ENCODE results near the gene ECT2L.
"Not testable (repeated sequence)": the region's sequence is repeated elsewhere in the genome, so short reads cannot be mapped to it uniquely, and the experiment has no call there.

ECT2L gene

DNA sequence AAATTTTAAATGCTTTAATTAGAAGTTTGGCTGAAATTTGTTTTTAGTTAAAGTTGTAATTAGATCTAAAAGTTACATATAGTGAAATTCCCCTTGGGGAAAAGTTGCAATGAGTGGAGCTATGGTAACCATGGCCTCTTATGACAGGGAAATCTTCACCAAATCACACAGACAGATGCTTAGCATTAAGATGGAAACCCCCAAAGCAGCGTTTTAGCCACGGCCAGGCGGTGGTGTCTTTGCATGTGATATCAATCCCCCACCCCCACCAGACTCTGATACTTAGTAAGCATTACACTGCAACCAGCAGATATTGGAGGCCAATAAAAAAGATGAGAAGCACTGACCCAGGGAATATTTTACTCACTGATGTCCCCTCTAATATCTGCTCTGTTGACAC is 116.4 kb downstream of the ECT2L start:
- H3K27me3 Mint-ChIP-seq, result no peaks in the 10 kb centered on the region
- no peaks in the 10 kb centered on the region for H3K9me3 Mint-ChIP-seq
- no peak overlapping the region for H3K27ac Mint-ChIP-seq
- H3K4me3 Mint-ChIP-seq, result no peak overlapping the region
- H3K36me3 Mint-ChIP-seq (ENCODE audit: low read depth), result peaks cover 89% of the 10 kb centered on the region
- no peaks in the 10 kb centered on the region for H3K4me1 Mint-ChIP-seq (ENCODE audit: low read depth)
- DNase-seq, result no peak

DNA sequence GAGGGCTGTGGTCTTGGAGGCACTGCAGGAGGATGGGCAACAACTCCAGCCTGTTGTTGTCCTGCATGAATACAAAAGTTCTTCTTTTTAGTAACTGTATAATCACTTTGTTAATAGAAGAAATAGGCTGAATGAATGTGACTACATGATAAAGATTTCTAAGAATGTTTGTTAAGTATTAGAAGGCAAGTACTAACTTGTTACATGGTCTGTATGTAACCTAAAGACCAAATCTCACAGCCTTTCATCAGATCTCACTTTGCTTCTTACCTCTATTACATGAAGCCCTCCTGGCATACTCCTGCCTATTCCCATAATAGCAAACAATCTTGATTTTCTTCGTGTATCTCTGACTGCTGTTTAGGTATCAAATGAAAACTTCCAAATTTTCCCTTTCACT is 118.8 kb downstream of the ECT2L start:
- Mint-ChIP-seq H3K27me3 (no peaks in the 10 kb centered on the region), H3K27ac (no peak overlapping the region), H3K4me3 (no peak overlapping the region), H3K9me3 (no peaks in the 10 kb centered on the region), H3K4me1 (ENCODE audit: low read depth) (no peaks in the 10 kb centered on the region), H3K36me3 (ENCODE audit: low read depth) (peaks cover 82% of the 10 kb centered on the region)
- no peak for DNase-seq

GRCh38 chr6:138920906-138921305 is 125.0 kb downstream of the ECT2L start:
- Mint-ChIP-seq H3K9me3 (no peaks in the 10 kb centered on the region), H3K27ac (no peak overlapping the region), H3K36me3 (ENCODE audit: low read depth) (peaks cover 69% of the 10 kb centered on the region), H3K4me1 (ENCODE audit: low read depth) (peaks cover 3% of the 10 kb centered on the region), H3K4me3 (no peak overlapping the region), H3K27me3 (no peaks in the 10 kb centered on the region)
- DNase-seq, result no peak

DNA sequence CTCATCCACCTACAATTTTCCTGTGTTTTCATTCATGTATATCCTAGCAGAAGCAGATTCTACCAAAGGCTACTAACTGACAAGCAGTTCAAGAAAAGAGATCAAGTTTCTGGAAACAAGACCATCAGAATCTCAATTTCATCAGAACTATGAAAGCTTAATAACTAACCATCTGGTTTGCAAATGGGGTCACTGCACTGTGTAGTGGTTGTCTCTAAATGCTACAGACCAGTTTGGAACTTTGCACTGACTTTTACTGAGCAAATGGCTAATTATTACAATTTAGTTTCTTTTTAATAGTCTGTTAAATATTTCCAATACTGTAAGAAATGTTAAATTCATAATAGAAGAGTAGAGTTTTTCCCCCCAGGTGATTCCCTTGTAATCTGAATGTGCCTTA is 127.7 kb downstream of the ECT2L start:
- no peaks in the 10 kb centered on the region for H3K9me3 Mint-ChIP-seq
- no peak overlapping the region for H3K27ac Mint-ChIP-seq
- DNase-seq, result no peak
- H3K27me3 Mint-ChIP-seq, result no peaks in the 10 kb centered on the region
- peaks cover 3% of the 10 kb centered on the region for H3K4me1 Mint-ChIP-seq (ENCODE audit: low read depth)
- peaks cover 76% of the 10 kb centered on the region for H3K36me3 Mint-ChIP-seq (ENCODE audit: low read depth)
- no peak overlapping the region for H3K4me3 Mint-ChIP-seq

- Mint-ChIP-seq H3K36me3 (ENCODE audit: low read depth) (peaks cover 75% of the 10 kb centered on the region), H3K9me3 (no peaks in the 10 kb centered on the region), H3K27ac (no peak overlapping the region), H3K4me3 (no peak overlapping the region), H3K4me1 (ENCODE audit: low read depth) (peaks cover 3% of the 10 kb centered on the region), H3K27me3 (no peaks in the 10 kb centered on the region)
- DNase-seq, result no peak
These were observed 129.9 kb downstream of the ECT2L start for GRCh38 chr6:138925806-138926205.

DNA sequence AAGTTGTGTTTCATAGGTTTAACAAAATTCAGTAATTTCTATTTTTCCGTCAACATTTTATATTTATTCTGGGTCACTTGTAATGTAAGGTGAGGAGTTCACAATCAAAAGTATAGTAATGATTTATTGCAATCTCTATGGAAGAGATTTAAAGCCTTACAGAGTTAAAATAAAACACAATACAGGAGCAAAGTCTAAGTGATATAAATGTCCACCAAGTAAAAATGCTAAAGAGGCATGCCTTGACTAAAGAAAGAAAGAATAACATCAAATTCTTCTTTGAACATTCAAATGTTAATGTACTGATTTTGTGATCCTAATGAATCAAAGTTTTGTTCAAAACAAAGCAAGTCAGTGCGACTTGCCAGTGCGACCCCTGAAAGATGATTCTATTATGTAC is 130.7 kb downstream of the ECT2L start:
- H3K27ac Mint-ChIP-seq, result no peak overlapping the region
- H3K9me3 Mint-ChIP-seq, result no peaks in the 10 kb centered on the region
- H3K36me3 Mint-ChIP-seq (ENCODE audit: low read depth), result peaks cover 78% of the 10 kb centered on the region
- H3K27me3 Mint-ChIP-seq, result no peaks in the 10 kb centered on the region
- no peak overlapping the region for H3K4me3 Mint-ChIP-seq
- no peak for DNase-seq
- H3K4me1 Mint-ChIP-seq (ENCODE audit: low read depth), result peaks cover 3% of the 10 kb centered on the region

- H3K36me3 Mint-ChIP-seq (ENCODE audit: low read depth), result peaks cover 77% of the 10 kb centered on the region
- peaks cover 13% of the 10 kb centered on the region for H3K4me1 Mint-ChIP-seq (ENCODE audit: low read depth)
- no peak overlapping the region for H3K27ac Mint-ChIP-seq
- no peak overlapping the region for H3K4me3 Mint-ChIP-seq
- peaks cover under 1% of the 10 kb centered on the region for H3K9me3 Mint-ChIP-seq
- H3K27me3 Mint-ChIP-seq, result no peaks in the 10 kb centered on the region
- DNase-seq, result no peak
These were observed 135.8 kb downstream of the ECT2L start for GRCh38 chr6:138931660-138932059.

- H3K27me3 Mint-ChIP-seq, H3K27ac Mint-ChIP-seq, DNase-seq, H3K9me3 Mint-ChIP-seq, H3K4me3 Mint-ChIP-seq: not testable (repeated sequence)
- peaks cover 10% of the 10 kb centered on the region for H3K4me1 Mint-ChIP-seq (ENCODE audit: low read depth)
- peaks cover 83% of the 10 kb centered on the region for H3K36me3 Mint-ChIP-seq (ENCODE audit: low read depth)
These were observed 141.0 kb downstream of the ECT2L start for GRCh38 chr6:138936873-138937272.

GRCh38 chr6:138943089-138943625 is 147.3 kb downstream of the ECT2L start:
- no peak for DNase-seq
- Mint-ChIP-seq H3K27me3 (no peaks in the 10 kb centered on the region), H3K4me1 (ENCODE audit: low read depth) (peaks cover 38% of the 10 kb centered on the region), H3K36me3 (ENCODE audit: low read depth) (peaks cover 92% of the 10 kb centered on the region), H3K9me3 (no peaks in the 10 kb centered on the region), H3K27ac (no peak overlapping the region), H3K4me3 (no peak overlapping the region)

DNA sequence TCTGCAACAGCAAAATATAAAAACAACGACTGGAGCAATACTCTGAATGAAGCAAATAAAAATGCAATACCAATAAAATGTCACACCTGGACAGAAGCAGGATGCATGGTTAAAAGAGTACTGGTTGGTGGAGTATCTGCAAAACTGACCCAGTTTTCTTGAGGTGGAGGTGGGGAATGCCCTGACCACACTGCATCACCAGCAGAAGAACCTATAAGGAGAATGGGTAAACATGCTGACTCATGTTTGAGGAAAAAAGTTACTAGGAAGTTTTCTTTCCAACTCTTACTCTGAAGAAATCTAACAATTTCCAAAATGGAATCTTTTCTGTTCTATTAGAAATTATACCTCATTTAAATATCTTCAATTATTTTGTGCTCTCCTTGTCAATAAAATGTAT is 148.5 kb downstream of the ECT2L start:
- Mint-ChIP-seq H3K36me3 (ENCODE audit: low read depth) (peaks cover 82% of the 10 kb centered on the region), H3K4me1 (ENCODE audit: low read depth) (peaks cover 49% of the 10 kb centered on the region), H3K27ac (peak overlapping the region; percentile 47), H3K4me3 (no peak overlapping the region), H3K27me3 (no peaks in the 10 kb centered on the region), H3K9me3 (no peaks in the 10 kb centered on the region)
- no peak for DNase-seq

DNA sequence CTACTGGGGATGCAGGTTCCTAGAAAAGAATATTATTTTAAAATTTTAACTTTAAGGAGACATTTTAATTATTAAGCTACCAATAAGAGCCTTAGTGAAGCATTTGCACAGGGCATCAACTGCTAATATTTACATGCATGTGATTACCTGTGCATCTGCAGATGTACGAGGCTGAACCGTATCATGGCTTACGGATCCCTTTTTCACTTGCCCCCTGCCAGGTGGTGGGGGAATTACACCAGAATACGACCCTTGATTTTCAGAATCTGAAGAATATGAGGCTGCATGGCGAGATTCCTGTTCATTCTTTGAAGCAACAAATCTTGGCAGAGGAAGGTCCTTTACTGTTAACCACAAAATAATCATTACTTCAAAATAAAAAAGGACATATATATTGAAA is 149.5 kb downstream of the ECT2L start:
- Mint-ChIP-seq H3K36me3 (ENCODE audit: low read depth) (peaks cover 73% of the 10 kb centered on the region), H3K4me3 (no peak overlapping the region), H3K27me3 (no peaks in the 10 kb centered on the region), H3K4me1 (ENCODE audit: low read depth) (peaks cover 54% of the 10 kb centered on the region), H3K9me3 (no peaks in the 10 kb centered on the region), H3K27ac (no peak overlapping the region)
- no peak for DNase-seq

- no peak for DNase-seq
- Mint-ChIP-seq H3K36me3 (ENCODE audit: low read depth) (peaks cover 48% of the 10 kb centered on the region), H3K27ac (peak overlapping the region; percentile 78), H3K9me3 (no peaks in the 10 kb centered on the region), H3K27me3 (no peaks in the 10 kb centered on the region), H3K4me1 (ENCODE audit: low read depth) (peaks cover 65% of the 10 kb centered on the region), H3K4me3 (no peak overlapping the region)
These were observed 152.1 kb downstream of the ECT2L start for GRCh38 chr6:138948004-138948403.

- Mint-ChIP-seq H3K27ac (no peak overlapping the region), H3K4me1 (ENCODE audit: low read depth) (peaks cover 72% of the 10 kb centered on the region), H3K36me3 (ENCODE audit: low read depth) (peaks cover 46% of the 10 kb centered on the region), H3K9me3 (no peaks in the 10 kb centered on the region), H3K27me3 (no peaks in the 10 kb centered on the region), H3K4me3 (no peak overlapping the region)
- no peak for DNase-seq
These were observed 152.8 kb downstream of the ECT2L start for GRCh38 chr6:138948546-138949179.

DNA sequence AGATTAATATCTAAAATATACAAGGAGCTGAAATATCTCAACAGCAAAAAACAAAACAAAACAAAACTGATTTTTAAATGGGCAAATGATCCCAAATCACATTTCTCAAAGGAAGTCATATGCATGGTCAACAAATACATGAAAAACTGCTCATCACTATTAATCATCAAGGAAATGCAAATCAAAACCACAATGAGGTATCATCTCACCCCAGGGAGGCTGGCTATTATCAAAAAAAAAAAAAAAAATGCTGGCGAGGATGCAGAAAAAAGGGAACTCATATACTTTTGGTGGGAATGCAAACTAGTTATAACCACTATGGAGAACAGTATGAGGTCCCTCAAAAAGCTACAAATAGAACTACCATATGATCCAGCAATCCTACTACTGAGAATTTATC is 157.6 kb downstream of the ECT2L start:
- H3K27ac Mint-ChIP-seq, result peak overlapping the region; percentile 42
- peaks cover 68% of the 10 kb centered on the region for H3K4me1 Mint-ChIP-seq (ENCODE audit: low read depth)
- no peak overlapping the region for H3K4me3 Mint-ChIP-seq
- peaks cover 9% of the 10 kb centered on the region for H3K36me3 Mint-ChIP-seq (ENCODE audit: low read depth)
- no peaks in the 10 kb centered on the region for H3K9me3 Mint-ChIP-seq
- H3K27me3 Mint-ChIP-seq, result no peaks in the 10 kb centered on the region
- DNase-seq, result no peak
